ENCODE measurements around the gene HS1BP3.

The HS1BP3 gene

GRCh38 chr2:20578895-20579825 is 71.7 kb downstream of the HS1BP3 start:
- peaks cover 3% of the 10 kb centered on the region for H3K4me1 ChIP-seq (ENCODE audit: insufficient read depth, low read length)
- H3K27ac ChIP-seq (ENCODE audit: low read length), result no peak overlapping the region
- H3K9ac ChIP-seq (ENCODE audit: low read depth, low read length), result no peak overlapping the region
- H3K4me3 ChIP-seq (ENCODE audit: low read length), result no peak overlapping the region
- H3K9me3 ChIP-seq (ENCODE audit: insufficient read depth, low read depth, low read length), result peaks cover 6% of the 10 kb centered on the region; the same call in 1 of the 2 replicates
- no peaks in the 10 kb centered on the region for H3K36me3 ChIP-seq (ENCODE audit: insufficient read depth, low read depth, low read length)
- H3K27me3 ChIP-seq (ENCODE audit: insufficient read depth, low read length), result no peaks in the 10 kb centered on the region

GRCh38 chr2:20578266-20578894 is 72.5 kb downstream of the HS1BP3 start:
- no peak overlapping the region for H3K27ac ChIP-seq (ENCODE audit: low read length)
- H3K27me3 ChIP-seq (ENCODE audit: insufficient read depth, low read length), result no peaks in the 10 kb centered on the region
- no peaks in the 10 kb centered on the region for H3K36me3 ChIP-seq (ENCODE audit: insufficient read depth, low read depth, low read length)
- peaks cover 6% of the 10 kb centered on the region; the same call in 1 of the 2 replicates for H3K9me3 ChIP-seq (ENCODE audit: insufficient read depth, low read depth, low read length)
- no peak overlapping the region for H3K9ac ChIP-seq (ENCODE audit: low read depth, low read length)
- no peak overlapping the region for H3K4me3 ChIP-seq (ENCODE audit: low read length)
- H3K4me1 ChIP-seq (ENCODE audit: insufficient read depth, low read length), result no peaks in the 10 kb centered on the region; the same call in 1 of the 2 replicates

GRCh38 chr2:20577495-20578235 is 73.2 kb downstream of the HS1BP3 start:
- Histone ChIP-seq H3K4me3 (ENCODE audit: low read length) (no peak overlapping the region), H3K27me3 (ENCODE audit: insufficient read depth, low read length) (no peaks in the 10 kb centered on the region), H3K4me1 (ENCODE audit: insufficient read depth, low read length) (no peaks in the 10 kb centered on the region; the same call in 1 of the 2 replicates), H3K27ac (ENCODE audit: low read length) (no peak overlapping the region), H3K36me3 (ENCODE audit: insufficient read depth, low read depth, low read length) (no peaks in the 10 kb centered on the region), H3K9ac (ENCODE audit: low read depth, low read length) (no peak overlapping the region), H3K9me3 (ENCODE audit: insufficient read depth, low read depth, low read length) (peaks cover 6% of the 10 kb centered on the region; the same call in 1 of the 2 replicates)

- Histone ChIP-seq H3K27me3 (ENCODE audit: insufficient read depth, low read length) (no peaks in the 10 kb centered on the region), H3K9ac (ENCODE audit: low read depth, low read length) (no peak overlapping the region), H3K9me3 (ENCODE audit: insufficient read depth, low read depth, low read length) (peaks cover 2% of the 10 kb centered on the region; the same call in 1 of the 2 replicates), H3K4me3 (ENCODE audit: low read length) (no peak overlapping the region), H3K4me1 (ENCODE audit: insufficient read depth, low read length) (no peaks in the 10 kb centered on the region; the same call in 1 of the 2 replicates), H3K36me3 (ENCODE audit: insufficient read depth, low read depth, low read length) (no peaks in the 10 kb centered on the region), H3K27ac (ENCODE audit: low read length) (no peak overlapping the region)
These were observed 74.2 kb downstream of the HS1BP3 start for GRCh38 chr2:20576598-20577115.

GRCh38 chr2:20575935-20576597 is 74.8 kb downstream of the HS1BP3 start:
- H3K27me3 ChIP-seq (ENCODE audit: insufficient read depth, low read length), result no peaks in the 10 kb centered on the region
- H3K36me3 ChIP-seq (ENCODE audit: insufficient read depth, low read depth, low read length), result no peaks in the 10 kb centered on the region
- no peaks in the 10 kb centered on the region; the same call in 1 of the 2 replicates for H3K4me1 ChIP-seq (ENCODE audit: insufficient read depth, low read length)
- no peak overlapping the region for H3K27ac ChIP-seq (ENCODE audit: low read length)
- no peak overlapping the region for H3K9ac ChIP-seq (ENCODE audit: low read depth, low read length)
- H3K9me3 ChIP-seq (ENCODE audit: insufficient read depth, low read depth, low read length), result no peaks in the 10 kb centered on the region
- H3K4me3 ChIP-seq (ENCODE audit: low read length), result no peak overlapping the region

- Histone ChIP-seq H3K9me3 (ENCODE audit: insufficient read depth, low read depth, low read length) (no peaks in the 10 kb centered on the region), H3K4me3 (ENCODE audit: low read length) (no peak overlapping the region), H3K27ac (ENCODE audit: low read length) (no peak overlapping the region), H3K27me3 (ENCODE audit: insufficient read depth, low read length) (no peaks in the 10 kb centered on the region), H3K36me3 (ENCODE audit: insufficient read depth, low read depth, low read length) (no peaks in the 10 kb centered on the region), H3K9ac (ENCODE audit: low read depth, low read length) (no peak overlapping the region), H3K4me1 (ENCODE audit: insufficient read depth, low read length) (no peaks in the 10 kb centered on the region; the same call in 1 of the 2 replicates)
These were observed 75.5 kb downstream of the HS1BP3 start for GRCh38 chr2:20575414-20575813.

- Histone ChIP-seq H3K27me3 (ENCODE audit: insufficient read depth, low read length) (no peaks in the 10 kb centered on the region), H3K9me3 (ENCODE audit: insufficient read depth, low read depth, low read length) (no peaks in the 10 kb centered on the region), H3K9ac (ENCODE audit: low read depth, low read length) (no peak overlapping the region), H3K4me1 (ENCODE audit: insufficient read depth, low read length) (no peaks in the 10 kb centered on the region; the same call in 1 of the 2 replicates), H3K27ac (ENCODE audit: low read length) (no peak overlapping the region), H3K4me3 (ENCODE audit: low read length) (no peak overlapping the region), H3K36me3 (ENCODE audit: insufficient read depth, low read depth, low read length) (no peaks in the 10 kb centered on the region)
These were observed 76.0 kb downstream of the HS1BP3 start for GRCh38 chr2:20574930-20575329.

- H3K36me3 ChIP-seq (ENCODE audit: insufficient read depth, low read depth, low read length), result no peaks in the 10 kb centered on the region
- no peak overlapping the region for H3K9ac ChIP-seq (ENCODE audit: low read depth, low read length)
- H3K27ac ChIP-seq (ENCODE audit: low read length), result no peak overlapping the region
These were observed 76.4 kb downstream of the HS1BP3 start for GRCh38 chr2:20574423-20574911.

GRCh38 chr2:20573620-20574422 is 77.1 kb downstream of the HS1BP3 start:
- H3K9ac ChIP-seq (ENCODE audit: low read depth, low read length), result no peak overlapping the region
- H3K9me3 ChIP-seq (ENCODE audit: insufficient read depth, low read depth, low read length), result no peaks in the 10 kb centered on the region
- H3K36me3 ChIP-seq (ENCODE audit: insufficient read depth, low read depth, low read length), result no peaks in the 10 kb centered on the region
- H3K4me3 ChIP-seq (ENCODE audit: low read length), result no peak overlapping the region
- no peaks in the 10 kb centered on the region for H3K4me1 ChIP-seq (ENCODE audit: insufficient read depth, low read length)
- H3K27me3 ChIP-seq (ENCODE audit: insufficient read depth, low read length), result no peaks in the 10 kb centered on the region
- no peak overlapping the region for H3K27ac ChIP-seq (ENCODE audit: low read length)

More at GRCh38 chr2:20574423-20574911, 76.4 kb downstream of the HS1BP3 start:
- no peaks in the 10 kb centered on the region for H3K4me1 ChIP-seq (ENCODE audit: insufficient read depth, low read length)
- H3K4me3 ChIP-seq (ENCODE audit: low read length), result no peak overlapping the region
- no peaks in the 10 kb centered on the region for H3K9me3 ChIP-seq (ENCODE audit: insufficient read depth, low read depth, low read length)
- H3K27me3 ChIP-seq (ENCODE audit: insufficient read depth, low read length), result no peaks in the 10 kb centered on the region

GRCh38 chr2:20572221-20572620 is 78.7 kb downstream of the HS1BP3 start:
- Histone ChIP-seq H3K36me3 (ENCODE audit: insufficient read depth, low read depth, low read length) (no peaks in the 10 kb centered on the region), H3K4me3 (ENCODE audit: low read length) (no peak overlapping the region), H3K27ac (ENCODE audit: low read length) (no peak overlapping the region), H3K27me3 (ENCODE audit: insufficient read depth, low read length) (no peaks in the 10 kb centered on the region), H3K9me3 (ENCODE audit: insufficient read depth, low read depth, low read length) (no peaks in the 10 kb centered on the region), H3K9ac (ENCODE audit: low read depth, low read length) (no peak overlapping the region), H3K4me1 (ENCODE audit: insufficient read depth, low read length) (peaks cover 6% of the 10 kb centered on the region)
